GM12878 (cell line): ENCODE measurements around the gene COL23A1.

Experiments used
- BACH1 ChIP-seq: fragments of 450-650 bp; IDR thresholded peaks from 2 replicates; pipeline ENCODE4 v1.6.1; 2017; ENCODE audit warnings: mild to moderate bottlenecking, borderline replicate concordance
- CREB1 ChIP-seq: IDR thresholded peaks from 2 replicates; pipeline ENCODE4 v1.6.1; 2012; ENCODE audit warnings: low read depth, mild to moderate bottlenecking, inconsistent platforms
- EED ChIP-seq: sonication (generic); IDR thresholded peaks from 2 replicates; pipeline ENCODE4 v1.6.1; 2016; ENCODE audit warnings: antibody characterized with exemption, low read depth
- POLR2AphosphoS5 ChIP-seq: IDR thresholded peaks from 2 replicates; pipeline ENCODE4 v1.6.1; 2011; ENCODE audit warnings: mild to moderate bottlenecking, low read length, inconsistent platforms
- RCOR1 ChIP-seq: conservative IDR thresholded peaks from 2 replicates; pipeline ENCODE4 v1.6.1; 2012; ENCODE audit warnings: low read depth, low read length, improper control_type of control experiment
- SREBF1 ChIP-seq: IDR thresholded peaks from 2 replicates; pipeline ENCODE4 v1.6.1; 2012; ENCODE audit warnings: mild to moderate bottlenecking, low read length
- SUZ12 ChIP-seq: fragments of 200-600 bp; sonication (generic); IDR thresholded peaks from one replicate; pipeline ENCODE4 v1.6.1; 2018; ENCODE audit warnings: antibody characterized with exemption, mild to moderate bottlenecking; ENCODE audit not compliant: unreplicated experiment
- ZNF207 ChIP-seq: fragments of 450-650 bp; IDR thresholded peaks from 2 replicates; pipeline ENCODE4 v1.6.1; 2014; ENCODE audit warnings: antibody characterized with exemption, mild to moderate bottlenecking, borderline replicate concordance
- ZSCAN29 ChIP-seq: fragments of 450-650 bp; IDR thresholded peaks from 2 replicates; pipeline ENCODE4 v1.6.1; 2017; ENCODE audit warnings: mild to moderate bottlenecking, moderate library complexity
- TF ChIP-seq, protein P1 (sequence below): fragments of 450-650 bp; IDR thresholded peaks from 2 replicates; pipeline ENCODE4 v1.6.1; 2016; ENCODE audit warnings: mild to moderate bottlenecking, moderate library complexity, borderline replicate concordance
- TF ChIP-seq, protein P2 (sequence below): IDR thresholded peaks from 2 replicates; pipeline ENCODE4 v1.6.1; 2012; ENCODE audit warnings: low read depth, low read length, improper control_type of control experiment
- TF ChIP-seq, protein P3 (sequence below), 3 experiments: IDR thresholded peaks in 2 of 3; conservative IDR thresholded peaks in 1 of 3; 2 replicates each; pipeline ENCODE4 v1.5.1; 2011; ENCODE audit warnings: low read depth in 3 of 3, low read length in 3 of 3, mild to moderate bottlenecking in 3 of 3, control low read depth in 2 of 3, moderate library complexity in 2 of 3, inconsistent platforms in 1 of 3, mixed read lengths in 1 of 3; ENCODE audit not compliant: control insufficient read depth in 2 of 3, insufficient read depth in 1 of 3; ENCODE audit errors: extremely low read depth in 1 of 3
- TF ChIP-seq, protein P4 (sequence below): IDR thresholded peaks from 2 replicates; pipeline ENCODE4 v1.6.1; 2011; ENCODE audit warnings: low read depth, low read length, improper control_type of control experiment, borderline replicate concordance

DNA sequence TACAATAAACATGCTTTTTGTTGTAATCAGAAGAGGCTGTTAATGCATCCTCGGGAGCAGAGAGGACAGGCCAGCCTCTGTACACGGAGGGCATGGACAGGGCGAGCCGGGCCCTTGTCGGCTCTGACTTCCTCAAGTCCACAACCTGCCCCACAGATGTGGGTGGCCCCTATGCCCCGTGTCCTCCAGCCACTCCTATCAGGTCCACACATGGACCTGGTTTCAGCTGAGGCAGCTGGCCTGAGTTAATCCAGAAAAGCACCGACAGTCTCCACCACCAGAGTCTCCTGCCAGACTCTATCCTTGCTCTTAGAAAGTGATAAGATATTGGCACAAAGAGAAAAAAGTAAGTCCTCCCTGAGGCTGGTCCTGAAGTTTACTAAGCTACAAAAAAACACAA is 305.2 kb downstream of the COL23A1 start:
- no peak for TF ChIP-seq SUZ12
- no peak for TF ChIP-seq ZNF207
- no peak for TF ChIP-seq POLR2AphosphoS5
- TF ChIP-seq, protein P1, sequence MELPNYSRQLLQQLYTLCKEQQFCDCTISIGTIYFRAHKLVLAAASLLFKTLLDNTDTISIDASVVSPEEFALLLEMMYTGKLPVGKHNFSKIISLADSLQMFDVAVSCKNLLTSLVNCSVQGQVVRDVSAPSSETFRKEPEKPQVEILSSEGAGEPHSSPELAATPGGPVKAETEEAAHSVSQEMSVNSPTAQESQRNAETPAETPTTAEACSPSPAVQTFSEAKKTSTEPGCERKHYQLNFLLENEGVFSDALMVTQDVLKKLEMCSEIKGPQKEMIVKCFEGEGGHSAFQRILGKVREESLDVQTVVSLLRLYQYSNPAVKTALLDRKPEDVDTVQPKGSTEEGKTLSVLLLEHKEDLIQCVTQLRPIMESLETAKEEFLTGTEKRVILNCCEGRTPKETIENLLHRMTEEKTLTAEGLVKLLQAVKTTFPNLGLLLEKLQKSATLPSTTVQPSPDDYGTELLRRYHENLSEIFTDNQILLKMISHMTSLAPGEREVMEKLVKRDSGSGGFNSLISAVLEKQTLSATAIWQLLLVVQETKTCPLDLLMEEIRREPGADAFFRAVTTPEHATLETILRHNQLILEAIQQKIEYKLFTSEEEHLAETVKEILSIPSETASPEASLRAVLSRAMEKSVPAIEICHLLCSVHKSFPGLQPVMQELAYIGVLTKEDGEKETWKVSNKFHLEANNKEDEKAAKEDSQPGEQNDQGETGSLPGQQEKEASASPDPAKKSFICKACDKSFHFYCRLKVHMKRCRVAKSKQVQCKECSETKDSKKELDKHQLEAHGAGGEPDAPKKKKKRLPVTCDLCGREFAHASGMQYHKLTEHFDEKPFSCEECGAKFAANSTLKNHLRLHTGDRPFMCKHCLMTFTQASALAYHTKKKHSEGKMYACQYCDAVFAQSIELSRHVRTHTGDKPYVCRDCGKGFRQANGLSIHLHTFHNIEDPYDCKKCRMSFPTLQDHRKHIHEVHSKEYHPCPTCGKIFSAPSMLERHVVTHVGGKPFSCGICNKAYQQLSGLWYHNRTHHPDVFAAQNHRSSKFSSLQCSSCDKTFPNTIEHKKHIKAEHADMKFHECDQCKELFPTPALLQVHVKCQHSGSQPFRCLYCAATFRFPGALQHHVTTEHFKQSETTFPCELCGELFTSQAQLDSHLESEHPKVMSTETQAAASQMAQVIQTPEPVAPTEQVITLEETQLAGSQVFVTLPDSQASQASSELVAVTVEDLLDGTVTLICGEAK, result no peak
- no peak for TF ChIP-seq RCOR1
- TF ChIP-seq, protein P2, sequence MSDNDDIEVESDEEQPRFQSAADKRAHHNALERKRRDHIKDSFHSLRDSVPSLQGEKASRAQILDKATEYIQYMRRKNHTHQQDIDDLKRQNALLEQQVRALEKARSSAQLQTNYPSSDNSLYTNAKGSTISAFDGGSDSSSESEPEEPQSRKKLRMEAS, result no peak
- TF ChIP-seq EED, result no peak
- no peak for TF ChIP-seq CREB1
- no peak for TF ChIP-seq BACH1
- no peak for TF ChIP-seq SREBF1
- TF ChIP-seq, protein P3, sequence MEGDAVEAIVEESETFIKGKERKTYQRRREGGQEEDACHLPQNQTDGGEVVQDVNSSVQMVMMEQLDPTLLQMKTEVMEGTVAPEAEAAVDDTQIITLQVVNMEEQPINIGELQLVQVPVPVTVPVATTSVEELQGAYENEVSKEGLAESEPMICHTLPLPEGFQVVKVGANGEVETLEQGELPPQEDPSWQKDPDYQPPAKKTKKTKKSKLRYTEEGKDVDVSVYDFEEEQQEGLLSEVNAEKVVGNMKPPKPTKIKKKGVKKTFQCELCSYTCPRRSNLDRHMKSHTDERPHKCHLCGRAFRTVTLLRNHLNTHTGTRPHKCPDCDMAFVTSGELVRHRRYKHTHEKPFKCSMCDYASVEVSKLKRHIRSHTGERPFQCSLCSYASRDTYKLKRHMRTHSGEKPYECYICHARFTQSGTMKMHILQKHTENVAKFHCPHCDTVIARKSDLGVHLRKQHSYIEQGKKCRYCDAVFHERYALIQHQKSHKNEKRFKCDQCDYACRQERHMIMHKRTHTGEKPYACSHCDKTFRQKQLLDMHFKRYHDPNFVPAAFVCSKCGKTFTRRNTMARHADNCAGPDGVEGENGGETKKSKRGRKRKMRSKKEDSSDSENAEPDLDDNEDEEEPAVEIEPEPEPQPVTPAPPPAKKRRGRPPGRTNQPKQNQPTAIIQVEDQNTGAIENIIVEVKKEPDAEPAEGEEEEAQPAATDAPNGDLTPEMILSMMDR (IDR thresholded peaks at IDR 0.05 in 2 of 3, conservative IDR thresholded peaks at IDR 0.05 in 1 of 3; ENCODE audit: control insufficient read depth in 2 of 3, extremely low read depth in 1 of 3, insufficient read depth in 1 of 3, low read depth in 3 of 3, low read length in 3 of 3), result no peak
- no peak for TF ChIP-seq ZSCAN29
- TF ChIP-seq, protein P4, sequence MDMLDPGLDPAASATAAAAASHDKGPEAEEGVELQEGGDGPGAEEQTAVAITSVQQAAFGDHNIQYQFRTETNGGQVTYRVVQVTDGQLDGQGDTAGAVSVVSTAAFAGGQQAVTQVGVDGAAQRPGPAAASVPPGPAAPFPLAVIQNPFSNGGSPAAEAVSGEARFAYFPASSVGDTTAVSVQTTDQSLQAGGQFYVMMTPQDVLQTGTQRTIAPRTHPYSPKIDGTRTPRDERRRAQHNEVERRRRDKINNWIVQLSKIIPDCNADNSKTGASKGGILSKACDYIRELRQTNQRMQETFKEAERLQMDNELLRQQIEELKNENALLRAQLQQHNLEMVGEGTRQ, result no peak
